Nephron progenitor cell (in vitro differentiated cells): ENCODE measurements around the gene PDE7B.

Experiments
- DNase-seq: peaks from one replicate; pipeline ENCODE4 v3.0.0; 2021
- H3K27ac Mint-ChIP-seq: 2 replicates; pipeline ENCODE4 v1.8.0; 2021; ENCODE audit warnings: mild to moderate bottlenecking, moderate library complexity, mixed read lengths
- H3K27me3 Mint-ChIP-seq: 2 replicates; pipeline ENCODE4 v1.8.0; 2021; ENCODE audit warnings: mild to moderate bottlenecking, low read depth, mixed read lengths; ENCODE audit not compliant: poor library complexity
- H3K36me3 Mint-ChIP-seq: 2 replicates; pipeline ENCODE4 v1.8.0; 2021; ENCODE audit warnings: low read depth, mixed read lengths
- H3K4me1 Mint-ChIP-seq: 2 replicates; pipeline ENCODE4 v1.8.0; 2021; ENCODE audit warnings: mixed read lengths
- H3K4me3 Mint-ChIP-seq: 2 replicates; pipeline ENCODE4 v1.8.0; 2021; ENCODE audit warnings: mild to moderate bottlenecking, moderate library complexity, mixed read lengths
- H3K9me3 Mint-ChIP-seq: 2 replicates; pipeline ENCODE4 v1.8.0; 2021; ENCODE audit warnings: mild to moderate bottlenecking, moderate library complexity, mixed read lengths
- CTCF ChIP-seq: fragments of 200-600 bp; sonication (generic); IDR thresholded peaks from 2 replicates; pipeline ENCODE4 v1.5.0; 2021; ENCODE audit warnings: antibody characterized with exemption

PDE7B gene

GRCh38 chr6:136011475-136011874 is 160.0 kb downstream of the PDE7B start:
- no peak for DNase-seq
- Mint-ChIP-seq H3K4me3 (no peak overlapping the region), H3K9me3 (peaks cover 25% of the 10 kb centered on the region), H3K27ac (no peak overlapping the region), H3K36me3 (no peaks in the 10 kb centered on the region), H3K4me1 (no peaks in the 10 kb centered on the region), H3K27me3 (peaks cover 5% of the 10 kb centered on the region)
- TF ChIP-seq CTCF = no peak

GRCh38 chr6:136012198-136012887 is 160.8 kb downstream of the PDE7B start:
- DNase-seq = no peak
- peak overlapping the region; percentile 81 for H3K27ac Mint-ChIP-seq
- H3K9me3 Mint-ChIP-seq = peaks cover 17% of the 10 kb centered on the region
- H3K27me3 Mint-ChIP-seq = peaks cover 5% of the 10 kb centered on the region
- H3K4me3 Mint-ChIP-seq = no peak overlapping the region
- no peak for TF ChIP-seq CTCF
- H3K36me3 Mint-ChIP-seq = no peaks in the 10 kb centered on the region
- H3K4me1 Mint-ChIP-seq = no peaks in the 10 kb centered on the region

GRCh38 chr6:136012943-136013342 is 161.4 kb downstream of the PDE7B start:
- no peak for TF ChIP-seq CTCF
- Mint-ChIP-seq H3K36me3 (no peaks in the 10 kb centered on the region), H3K27me3 (peaks cover 5% of the 10 kb centered on the region), H3K4me3 (no peak overlapping the region), H3K27ac (no peak overlapping the region), H3K9me3 (peaks cover 12% of the 10 kb centered on the region), H3K4me1 (no peaks in the 10 kb centered on the region)
- no peak for DNase-seq

GRCh38 chr6:136014454-136015437 is 163.2 kb downstream of the PDE7B start:
- Mint-ChIP-seq H3K27ac (no peak overlapping the region), H3K27me3 (peaks cover 5% of the 10 kb centered on the region), H3K4me3 (no peak overlapping the region), H3K36me3 (no peaks in the 10 kb centered on the region), H3K4me1 (no peaks in the 10 kb centered on the region), H3K9me3 (peaks cover 3% of the 10 kb centered on the region)
- TF ChIP-seq CTCF = no peak
- no peak for DNase-seq

GRCh38 chr6:136015531-136015930 is 164.0 kb downstream of the PDE7B start:
- peaks cover 5% of the 10 kb centered on the region for H3K27me3 Mint-ChIP-seq
- H3K4me1 Mint-ChIP-seq = no peaks in the 10 kb centered on the region
- TF ChIP-seq CTCF = no peak
- no peak overlapping the region for H3K4me3 Mint-ChIP-seq
- H3K27ac Mint-ChIP-seq = no peak overlapping the region
- no peaks in the 10 kb centered on the region for H3K36me3 Mint-ChIP-seq
- H3K9me3 Mint-ChIP-seq = no peaks in the 10 kb centered on the region
- DNase-seq = no peak
